ENCODE results near the gene PRIM2.

The PRIM2 gene

DNA sequence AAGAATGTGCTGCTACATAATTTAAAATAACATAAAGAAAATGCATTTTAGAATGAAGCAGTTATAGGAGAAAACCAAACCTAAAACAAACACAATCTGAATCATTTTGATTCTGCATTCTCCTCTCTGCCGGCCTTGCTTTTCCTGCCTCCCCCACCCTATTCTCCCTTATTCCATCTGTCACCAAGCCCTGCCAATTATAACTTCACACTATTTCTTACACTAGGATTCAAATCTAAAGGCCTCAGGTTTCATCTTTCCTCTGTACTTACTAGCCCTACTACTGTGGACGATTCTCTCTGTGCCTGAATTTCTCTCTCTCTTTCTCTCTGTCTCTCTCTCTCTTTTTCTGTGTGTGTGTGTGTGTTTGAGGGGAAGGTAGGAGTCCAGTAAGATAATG, 18.7 kb upstream of the PRIM2 start:
- ATAC-seq = no peak
- TF ChIP-seq SNAI2 (CRISPR knock-in tag; IDR thresholded peaks at IDR 0.05) (no peak), ZNF70 (CRISPR knock-in tag; IDR thresholded peaks at IDR 0.05) (no peak), CSDC2 (CRISPR knock-in tag; IDR thresholded peaks at IDR 0.05) (no peak), TCF4 (CRISPR knock-in tag; IDR thresholded peaks at IDR 0.05; ENCODE audit: borderline replicate concordance) (no peak), CREB5 (CRISPR knock-in tag; IDR thresholded peaks at IDR 0.05; ENCODE audit: low read depth) (no peak), BACH2 (CRISPR knock-in tag; IDR thresholded peaks at IDR 0.05; ENCODE audit: borderline replicate concordance) (no peak), ESRRG (CRISPR knock-in tag; IDR thresholded peaks at IDR 0.05) (no peak), POU6F1 (CRISPR knock-in tag; IDR thresholded peaks at IDR 0.05; ENCODE audit: borderline replicate concordance, low read depth) (no peak), ZC3H10 (CRISPR knock-in tag; IDR thresholded peaks at IDR 0.05) (no peak), ZNF565 (CRISPR knock-in tag; conservative IDR thresholded peaks at IDR 0.05; ENCODE audit: low read depth) (no peak), RARB (CRISPR knock-in tag; IDR thresholded peaks at IDR 0.05) (no peak), OSR1 (CRISPR knock-in tag; IDR thresholded peaks at IDR 0.05) (no peak), ISL1 (CRISPR knock-in tag; IDR thresholded peaks at IDR 0.05) (no peak), TSHZ2 (CRISPR knock-in tag; IDR thresholded peaks at IDR 0.05) (no peak), TOX (CRISPR knock-in tag; IDR thresholded peaks at IDR 0.05; ENCODE audit: borderline replicate concordance) (no peak)
- TF ChIP-seq, protein P1, sequence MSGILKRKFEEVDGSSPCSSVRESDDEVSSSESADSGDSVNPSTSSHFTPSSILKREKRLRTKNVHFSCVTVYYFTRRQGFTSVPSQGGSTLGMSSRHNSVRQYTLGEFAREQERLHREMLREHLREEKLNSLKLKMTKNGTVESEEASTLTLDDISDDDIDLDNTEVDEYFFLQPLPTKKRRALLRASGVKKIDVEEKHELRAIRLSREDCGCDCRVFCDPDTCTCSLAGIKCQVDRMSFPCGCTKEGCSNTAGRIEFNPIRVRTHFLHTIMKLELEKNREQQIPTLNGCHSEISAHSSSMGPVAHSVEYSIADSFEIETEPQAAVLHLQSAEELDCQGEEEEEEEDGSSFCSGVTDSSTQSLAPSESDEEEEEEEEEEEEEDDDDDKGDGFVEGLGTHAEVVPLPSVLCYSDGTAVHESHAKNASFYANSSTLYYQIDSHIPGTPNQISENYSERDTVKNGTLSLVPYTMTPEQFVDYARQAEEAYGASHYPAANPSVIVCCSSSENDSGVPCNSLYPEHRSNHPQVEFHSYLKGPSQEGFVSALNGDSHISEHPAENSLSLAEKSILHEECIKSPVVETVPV (CRISPR knock-in tag; IDR thresholded peaks at IDR 0.05) = no peak

GRCh38 chr6:57301757-57302156, 15.7 kb upstream of the PRIM2 start:
- TF ChIP-seq RARB (CRISPR knock-in tag; IDR thresholded peaks at IDR 0.05) = no peak
- TF ChIP-seq ZC3H10 (CRISPR knock-in tag; IDR thresholded peaks at IDR 0.05) = no peak
- no peak for TF ChIP-seq CSDC2 (CRISPR knock-in tag; IDR thresholded peaks at IDR 0.05)
- no peak for TF ChIP-seq ISL1 (CRISPR knock-in tag; IDR thresholded peaks at IDR 0.05)
- TF ChIP-seq ZFP3 (CRISPR knock-in tag; IDR thresholded peaks at IDR 0.05) = no peak
- no peak for TF ChIP-seq BACH2 (CRISPR knock-in tag; IDR thresholded peaks at IDR 0.05; ENCODE audit: borderline replicate concordance)
- TF ChIP-seq ARNTL (CRISPR knock-in tag; IDR thresholded peaks at IDR 0.05; ENCODE audit: borderline replicate concordance, low read depth) = no peak
- TF ChIP-seq ESRRG (CRISPR knock-in tag; IDR thresholded peaks at IDR 0.05) = no peak
- no peak for TF ChIP-seq TCF4 (CRISPR knock-in tag; IDR thresholded peaks at IDR 0.05; ENCODE audit: borderline replicate concordance)
- no peak for TF ChIP-seq PPARA (CRISPR knock-in tag; IDR thresholded peaks at IDR 0.05; ENCODE audit: borderline replicate concordance)
- ATAC-seq = no peak

GRCh38 chr6:57302477-57302876, 15.0 kb upstream of the PRIM2 start:
- no peak for ATAC-seq
- TF ChIP-seq SNAI2 (CRISPR knock-in tag; IDR thresholded peaks at IDR 0.05) = no peak
- TF ChIP-seq PPARA (CRISPR knock-in tag; IDR thresholded peaks at IDR 0.05; ENCODE audit: borderline replicate concordance) = no peak
- no peak for TF ChIP-seq ZNF70 (CRISPR knock-in tag; IDR thresholded peaks at IDR 0.05)
- no peak for TF ChIP-seq TCF4 (CRISPR knock-in tag; IDR thresholded peaks at IDR 0.05; ENCODE audit: borderline replicate concordance)
- TF ChIP-seq ZC3H10 (CRISPR knock-in tag; IDR thresholded peaks at IDR 0.05) = no peak
- TF ChIP-seq CSDC2 (CRISPR knock-in tag; IDR thresholded peaks at IDR 0.05) = no peak
- no peak for TF ChIP-seq ZFP30 (CRISPR knock-in tag; IDR thresholded peaks at IDR 0.05)
- no peak for TF ChIP-seq CREB5 (CRISPR knock-in tag; IDR thresholded peaks at IDR 0.05; ENCODE audit: low read depth)
- TF ChIP-seq ISL1 (CRISPR knock-in tag; IDR thresholded peaks at IDR 0.05) = no peak
- no peak for TF ChIP-seq TOX (CRISPR knock-in tag; IDR thresholded peaks at IDR 0.05; ENCODE audit: borderline replicate concordance)
- no peak for TF ChIP-seq TSHZ2 (CRISPR knock-in tag; IDR thresholded peaks at IDR 0.05)
- no peak for TF ChIP-seq GLIS3 (CRISPR knock-in tag; IDR thresholded peaks at IDR 0.05)
- TF ChIP-seq BACH2 (CRISPR knock-in tag; IDR thresholded peaks at IDR 0.05; ENCODE audit: borderline replicate concordance) = no peak
- no peak for TF ChIP-seq ZFP3 (CRISPR knock-in tag; IDR thresholded peaks at IDR 0.05)
- TF ChIP-seq OSR1 (CRISPR knock-in tag; IDR thresholded peaks at IDR 0.05) = no peak
- TF ChIP-seq PATZ1 (CRISPR knock-in tag; IDR thresholded peaks at IDR 0.05; ENCODE audit: borderline replicate concordance) = no peak
- no peak for TF ChIP-seq ESRRG (CRISPR knock-in tag; IDR thresholded peaks at IDR 0.05)
- TF ChIP-seq ZNF8 (CRISPR knock-in tag; IDR thresholded peaks at IDR 0.05) = no peak
